ENCODE measurements around the gene DEPP1.

DNA sequence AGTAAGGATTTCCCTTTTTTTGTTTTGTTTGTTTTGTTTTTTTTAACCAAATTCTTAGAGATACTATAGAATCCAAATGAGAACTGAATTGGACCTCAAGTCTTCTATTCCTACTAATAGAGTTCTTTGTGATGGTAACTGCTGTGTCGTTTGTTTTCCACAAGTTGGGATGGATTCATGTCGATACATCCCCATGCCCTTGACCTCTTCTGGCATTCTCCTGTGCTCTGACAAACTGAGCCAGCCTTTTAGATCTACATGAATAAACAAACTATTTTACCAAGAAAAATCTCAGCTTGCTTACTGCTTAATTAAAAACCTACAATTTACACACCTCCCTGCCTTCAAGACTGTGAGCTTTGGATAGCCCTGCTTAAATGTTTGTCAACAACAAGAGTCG, 26.1 kb upstream of the DEPP1 start:
- no peak for TF ChIP-seq YY1 (IDR thresholded peaks at IDR 0.05; ENCODE audit: insufficient read depth, insufficient read length)
- TF ChIP-seq ZNF274 (IDR thresholded peaks at IDR 0.05; ENCODE audit: low read depth, low read length) = no peak

All from NT2/D1 (cell line).